HepG2 (cell line): ENCODE data around the gene VDAC1. TPM values are rescaled to one million over a fixed set of nuclear protein-coding genes. Genes with fewer than 3 reads are reported as not detected.

ENCODE experiments used
- ATAC-seq: fragments of 200-7000 bp; cut with Tn5 transposase; 3 replicates; pipeline ENCODE4 v1.9.1; 2020; ENCODE audit warnings: mild to moderate bottlenecking, moderate library complexity
- BruUV-seq: library from RNA; stranded (reverse); fragments of 400-500 nt; replicated peaks from 2 replicates; lab custom pipeline; 2021; lab: Mats Ljungman, UMichigan
- CTCF ChIA-PET: fragments of 300-600 bp; formaldehyde crosslinking; extraction: SDS; loops from one replicate; lab custom pipeline; 2021; ENCODE audit warnings: low total read pairs, inconsistent platforms, low intra/inter-chr PET ratio; lab: Yijun Ruan, JAX
- POLR2A ChIA-PET: fragments of 350-600 bp; sonication (Branson Sonifier 250); formaldehyde crosslinking; loops from one replicate; lab custom pipeline; 2020; ENCODE audit warnings: antibody characterized with exemption, inconsistent platforms; lab: Yijun Ruan, JAX
- DNase-seq: peaks from one replicate; pipeline ENCODE4 v3.0.0-alpha.2; 2015; ENCODE audit warnings: low spot score
- FAIRE-seq: peaks from 3 replicates; lab custom pipeline; 2011; peaks lifted over from hg19 to GRCh38; lab: Jason Lieb, UNC
- H2AFZ ChIP-seq: one replicate; pipeline ENCODE4 v1.6.1; 2011; ENCODE audit warnings: low read length, inconsistent platforms
- H3K27ac ChIP-seq: fragments of 300-600 bp; 3 replicates; pipeline ENCODE4 v1.8.0; 2011; ENCODE audit warnings: mixed run types, mild to moderate bottlenecking, mixed read lengths, low read length, inconsistent platforms; ENCODE audit not compliant: insufficient read depth; ENCODE audit errors: extremely low read length
- H3K27me3 ChIP-seq, 2 experiments: fragments of 200-600 bp in 1 of 2; 2 replicates in 1 of 2; 3 replicates in 1 of 2; pipeline versions ENCODE4 v1.6.0 to v1.8.0; 2011; ENCODE audit warnings: low read length in 2 of 2, mild to moderate bottlenecking in 2 of 2, moderate library complexity in 2 of 2, inconsistent platforms in 1 of 2; ENCODE audit not compliant: insufficient read depth in 2 of 2, control insufficient read depth in 1 of 2
- H3K36me3 ChIP-seq, 2 experiments: fragments of 200-600 bp in 1 of 2; replicated peaks in 1 of 2; 2 replicates in 1 of 2; 3 replicates in 1 of 2; pipeline versions ENCODE4 v1.5.1 to v1.8.0; 2011; ENCODE audit warnings: low read length in 2 of 2, inconsistent platforms in 1 of 2; ENCODE audit not compliant: insufficient read depth in 2 of 2, control insufficient read depth in 1 of 2
- H3K4me1 ChIP-seq: 2 replicates; pipeline ENCODE4 v1.5.1; 2012; ENCODE audit warnings: low read length, inconsistent platforms; ENCODE audit not compliant: insufficient read depth
- H3K4me2 ChIP-seq: 2 replicates; pipeline ENCODE4 v1.6.0; 2011; ENCODE audit warnings: low read depth, low read length, inconsistent platforms
- H3K4me3 ChIP-seq, 3 experiments: fragments of 200-600 bp in 1 of 3; sonication (generic), shearing (Covaris generic) in 1 of 3; replicated peaks in 1 of 3; 2 replicates each; pipeline ENCODE4 v1.5.1; 2011 to 2016; ENCODE audit warnings: low read length in 3 of 3, inconsistent platforms in 2 of 3, low read depth in 2 of 3, mild to moderate bottlenecking in 2 of 3, control low read depth in 1 of 3, mixed read lengths in 1 of 3; ENCODE audit not compliant: insufficient read depth in 1 of 3
- H3K79me2 ChIP-seq: one replicate; pipeline ENCODE4 v1.6.1; 2011; ENCODE audit warnings: low read length, inconsistent platforms; ENCODE audit not compliant: insufficient read depth
- H3K9ac ChIP-seq: 2 replicates; pipeline ENCODE4 v1.6.0; 2011; ENCODE audit warnings: mild to moderate bottlenecking, low read depth, low read length, inconsistent platforms; ENCODE audit not compliant: insufficient read depth
- H3K9me3 ChIP-seq: 2 replicates; pipeline ENCODE4 v1.5.1; 2012; ENCODE audit warnings: mild to moderate bottlenecking, low read length
- H4K20me1 ChIP-seq: 2 replicates; pipeline ENCODE4 v1.6.0; 2011; ENCODE audit warnings: inconsistent platforms, mild to moderate bottlenecking, low read length, moderate library complexity; ENCODE audit not compliant: insufficient read depth
- HDAC1 ChIP-seq: sonication (generic); formaldehyde crosslinking; IDR thresholded peaks from 2 replicates; pipeline ENCODE4 v1.5.1; 2020; ENCODE audit warnings: mild to moderate bottlenecking, missing genetic modification reagents
- JARID2 ChIP-seq: sonication (generic); formaldehyde crosslinking; IDR thresholded peaks from 2 replicates; pipeline ENCODE4 v1.8.1; 2023; ENCODE audit warnings: missing genetic modification reagents, inconsistent platforms; ENCODE audit not compliant: insufficient replicate concordance
- KMT2B ChIP-seq: IDR thresholded peaks from 2 replicates; pipeline ENCODE4 v1.6.1; 2016; ENCODE audit warnings: missing genetic modification reagents, missing compliant biosample characterization
- POLR2G ChIP-seq: fragments of 200-400 bp; formaldehyde crosslinking; IDR thresholded peaks from 2 replicates; pipeline ENCODE4 v1.6.1; 2018; ENCODE audit warnings: mild to moderate bottlenecking, low read depth, low read length, moderate library complexity
- RARG ChIP-seq: sonication (generic); formaldehyde crosslinking; IDR thresholded peaks from 2 replicates; pipeline ENCODE4 v1.4.0; 2020; ENCODE audit warnings: low read depth, mild to moderate bottlenecking, missing genetic modification reagents
- RBM22 ChIP-seq: fragments of 200-400 bp; formaldehyde crosslinking; optimal IDR thresholded peaks from 2 replicates; pipeline ENCODE3; 2017; ENCODE audit warnings: mild to moderate bottlenecking, low read length, moderate library complexity
- USF2 ChIP-seq, 2 experiments: sonication (generic) in 1 of 2; formaldehyde crosslinking in 1 of 2; IDR thresholded peaks; 2 replicates each; pipeline versions ENCODE4 v1.5.1 to v1.6.1; 2011 to 2020; ENCODE audit warnings: borderline replicate concordance in 1 of 2, low read depth in 1 of 2, low read length in 1 of 2, mild to moderate bottlenecking in 1 of 2, missing genetic modification reagents in 1 of 2, moderate library complexity in 1 of 2
- ZBTB38 ChIP-seq: sonication (generic); formaldehyde crosslinking; IDR thresholded peaks from 2 replicates; pipeline ENCODE4 v1.5.1; 2020; ENCODE audit warnings: mild to moderate bottlenecking, missing genetic modification reagents
- ZNF362 ChIP-seq: sonication (generic); formaldehyde crosslinking; IDR thresholded peaks from 2 replicates; pipeline ENCODE4 v1.4.0; 2020; ENCODE audit warnings: missing genetic modification reagents, mild to moderate bottlenecking, borderline replicate concordance
- WGBS: methylation state at CpG from one replicate; pipeline ENCODE4 v1.1.6; 2017; ENCODE audit warnings: low lambda C conversion rate; 5-methylcytosine and 5-hydroxymethylcytosine counted together
- in situ Hi-C: cut with HindIII; loops from 2 replicates; pipeline ENCODE4 v1.10.0; 2017; ENCODE audit warnings: low pct_unique_long_range_greater_than_20kb; ENCODE audit not compliant: extremely low pct_ligation_motif_present
- intact Hi-C: fragments of 100-400 bp; cut with micrococcal nuclease; formaldehyde crosslinking; loops from one replicate; pipeline ENCODE4 v1.10.0; 2022; ENCODE audit not compliant: unreplicated experiment
- polyA plus RNA-seq, 8 experiments: library from polyadenylated mRNA; depleted of rRNA in 3 of 8; stranded (reverse) in 7 of 8; unstranded in 1 of 8; fragments of >200 nt; fragmentation: Illumina TruSeq in 4 of 8; extraction: Trizol in 4 of 8; gene quantifications; 2 replicates each; pipeline versions ENCODE4 v1.2.1 to v1.2.3, GENCODE V29; 2011 to 2016; ENCODE audit warnings: low read depth in 4 of 8, missing spikeins in 1 of 8, mixed read lengths in 1 of 8; ENCODE audit not compliant: insufficient read depth in 1 of 8
- total RNA-seq, 5 experiments: library from RNA; depleted of rRNA; stranded (reverse); fragments of >200 nt; fragmentation: Illumina TruSeq; extraction: Trizol; gene quantifications; 2 replicates each; pipeline ENCODE4 v1.2.3, GENCODE V29; 2016; ENCODE audit warnings: low read depth in 1 of 5

Gene VDAC1
- total and polyA plus RNA-seq, 2 of the 13 experiments (the other 11 are each of a cell fraction or from before 2014, with no cell fraction given) = 112 to 380 TPM

DNA sequence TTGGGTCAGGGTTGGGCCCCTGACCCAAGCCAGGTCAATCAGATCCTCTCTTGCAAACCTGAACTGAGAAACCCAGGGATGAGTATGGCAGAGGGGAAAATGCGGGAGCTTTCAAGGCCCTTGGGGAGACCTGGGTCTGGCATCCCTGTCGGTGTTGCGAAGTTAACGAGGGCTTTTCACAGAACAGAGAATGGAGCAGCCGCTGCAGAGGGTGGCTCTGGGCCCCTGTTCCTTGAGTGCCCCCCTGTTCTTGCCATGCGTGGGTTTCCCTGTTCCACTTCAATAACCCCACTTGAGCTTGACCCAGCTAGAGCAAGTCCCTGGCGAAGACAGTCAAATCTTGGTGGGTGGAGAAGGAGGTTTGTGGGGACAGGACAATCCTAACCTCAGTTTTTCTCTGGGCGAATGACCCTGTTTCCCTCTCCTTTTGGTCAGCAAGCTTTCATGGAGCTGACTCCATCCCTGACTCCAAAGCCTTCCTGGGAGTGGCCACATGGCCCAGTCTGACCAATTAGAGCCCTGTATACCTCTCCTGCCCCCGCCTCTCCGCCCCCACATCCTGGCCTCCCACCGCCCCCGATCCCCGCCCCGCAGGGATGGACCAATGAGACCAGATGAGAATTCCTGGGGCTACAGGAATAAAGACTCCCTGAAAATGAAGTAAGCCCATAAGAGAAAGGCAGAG is 2.9 kb upstream of the VDAC1 start:
- no peak overlapping the region for H3K4me2 ChIP-seq
- no peak overlapping the region for H3K27ac ChIP-seq
- no peaks in the 10 kb centered on the region for H3K36me3 ChIP-seq
- TF ChIP-seq HDAC1 (CRISPR knock-in tag) (no peak), RARG (no peak), JARID2 (no peak), ZBTB38 (CRISPR knock-in tag) (no peak), POLR2G (peak; percentile 28; the same call in 1 of the 2 replicates), RBM22 (peak; percentile 40), ZNF362 (no peak), USF2 (IDR thresholded peaks at IDR 0.05; ENCODE audit: low read depth, low read length) (peak; percentile 21; the same call in 1 of the 2 replicates), USF2 (CRISPR knock-in tag; IDR thresholded peaks at IDR 0.05; ENCODE audit: borderline replicate concordance) (no peak), KMT2B (CRISPR knock-in tag) (no peak)
- in situ Hi-C loops = no loop called here
- no peak for ATAC-seq
- H3K9me3 ChIP-seq = no peaks in the 10 kb centered on the region
- DNase-seq = no peak
- no peaks in the 10 kb centered on the region for H4K20me1 ChIP-seq
- no peak for FAIRE-seq
- H3K9ac ChIP-seq = no peak overlapping the region
- H3K4me1 ChIP-seq = peaks cover 22% of the 10 kb centered on the region
- intact Hi-C loops = no loop called here
- ChIA-PET CTCF (no interaction called here), POLR2A (interaction anchor here (1.5 to 7.4 kb wide), 2 partner anchors 11 to 19 kb away, joined by 6 to 192 read pairs; no protein-coding TSS in a partner anchor)
- WGBS = 87% methylated on average over 8 of the region's 14 CpGs
- H3K27me3 ChIP-seq = no peaks in the 10 kb centered on the region; a peak in 1 of 5 replicates
- no TSS peak for BruUV-seq
- H3K4me3 ChIP-seq = no peak overlapping the region
- H3K79me2 ChIP-seq = peaks cover 31% of the 10 kb centered on the region
- no peak overlapping the region for H2AFZ ChIP-seq
